ENCODE data around the gene C1orf87. TPM values are rescaled to one million over a fixed set of nuclear protein-coding genes. Genes with fewer than 3 reads are reported as not detected.

C1orf87 gene
- total RNA-seq, 1 experiment from 2014 or later, result not detected

- ChIA-PET CTCF (no interaction called here), POLR2A (ENCODE audit: low non-redundant PET) (no interaction called here)
- no peaks in the 10 kb centered on the region for H3K4me1 ChIP-seq (ENCODE audit: insufficient read depth, low read length, poor library complexity, severe bottlenecking)
- BruUV-seq (replicated peaks), result no TSS peak
- intact Hi-C loops (cut with micrococcal nuclease; ENCODE audit: unreplicated experiment), result no loop called here
- H3K9me3 ChIP-seq (ENCODE audit: low read depth, low read length, poor library complexity, severe bottlenecking), result no peaks in the 10 kb centered on the region
- H3K27me3 ChIP-seq (replicated peaks; ENCODE audit: insufficient read depth, low read depth, low read length, poor library complexity), result no peaks in the 10 kb centered on the region
- no peak overlapping the region for H3K27ac ChIP-seq (ENCODE audit: low read depth, low read length, poor library complexity, severe bottlenecking)
- TF ChIP-seq EZH2 (IDR thresholded peaks at IDR 0.05; ENCODE audit: borderline replicate concordance, low read depth, low read length, poor library complexity, severe bottlenecking), result no peak
- TF ChIP-seq, protein P1, sequence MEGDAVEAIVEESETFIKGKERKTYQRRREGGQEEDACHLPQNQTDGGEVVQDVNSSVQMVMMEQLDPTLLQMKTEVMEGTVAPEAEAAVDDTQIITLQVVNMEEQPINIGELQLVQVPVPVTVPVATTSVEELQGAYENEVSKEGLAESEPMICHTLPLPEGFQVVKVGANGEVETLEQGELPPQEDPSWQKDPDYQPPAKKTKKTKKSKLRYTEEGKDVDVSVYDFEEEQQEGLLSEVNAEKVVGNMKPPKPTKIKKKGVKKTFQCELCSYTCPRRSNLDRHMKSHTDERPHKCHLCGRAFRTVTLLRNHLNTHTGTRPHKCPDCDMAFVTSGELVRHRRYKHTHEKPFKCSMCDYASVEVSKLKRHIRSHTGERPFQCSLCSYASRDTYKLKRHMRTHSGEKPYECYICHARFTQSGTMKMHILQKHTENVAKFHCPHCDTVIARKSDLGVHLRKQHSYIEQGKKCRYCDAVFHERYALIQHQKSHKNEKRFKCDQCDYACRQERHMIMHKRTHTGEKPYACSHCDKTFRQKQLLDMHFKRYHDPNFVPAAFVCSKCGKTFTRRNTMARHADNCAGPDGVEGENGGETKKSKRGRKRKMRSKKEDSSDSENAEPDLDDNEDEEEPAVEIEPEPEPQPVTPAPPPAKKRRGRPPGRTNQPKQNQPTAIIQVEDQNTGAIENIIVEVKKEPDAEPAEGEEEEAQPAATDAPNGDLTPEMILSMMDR (conservative IDR thresholded peaks at IDR 0.05; ENCODE audit: low read depth, low read length), result no peak
- no peak for DNase-seq (ENCODE audit: low spot score)
- H3K36me3 ChIP-seq (ENCODE audit: insufficient read depth, low read length, poor library complexity, severe bottlenecking), result no peaks in the 10 kb centered on the region
- H3K4me3 ChIP-seq (ENCODE audit: low read depth, low read length, poor library complexity, severe bottlenecking), result no peak overlapping the region
Measured at GRCh38 chr1:60111118-60111517, 37.5 kb upstream of the C1orf87 start.

DNA sequence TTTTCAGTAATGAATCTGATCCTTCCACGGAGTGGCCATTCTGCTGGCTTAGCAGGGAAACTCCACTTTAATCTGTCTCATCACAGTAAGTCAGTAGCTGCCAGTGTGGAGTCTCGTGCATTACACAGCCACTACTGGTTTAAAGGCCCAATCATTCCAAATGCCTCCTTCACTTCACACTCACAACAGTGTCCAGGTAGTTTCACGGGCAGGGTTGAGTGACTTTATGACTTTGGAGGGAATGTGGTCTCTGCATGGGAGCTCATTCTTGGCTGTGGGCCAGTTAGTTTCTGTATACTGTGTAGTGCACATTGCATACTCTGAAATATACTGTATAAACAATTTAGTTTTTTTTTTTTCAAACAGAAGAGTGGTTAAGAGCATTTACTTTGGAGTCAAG, 34.6 kb upstream of the C1orf87 start:
- intact Hi-C loops (cut with micrococcal nuclease; ENCODE audit: unreplicated experiment), result no loop called here
- no peak for DNase-seq (ENCODE audit: low spot score)
- BruUV-seq (replicated peaks), result no TSS peak

GRCh38 chr1:60103186-60103585, 29.6 kb upstream of the C1orf87 start:
- POLR2A ChIA-PET (ENCODE audit: low non-redundant PET), result no interaction called here
- no peak overlapping the region for H3K27ac ChIP-seq (ENCODE audit: low read depth, low read length, poor library complexity, severe bottlenecking)
- no peaks in the 10 kb centered on the region for H3K9me3 ChIP-seq (ENCODE audit: low read depth, low read length, poor library complexity, severe bottlenecking)
- H3K4me1 ChIP-seq (ENCODE audit: insufficient read depth, low read length, poor library complexity, severe bottlenecking), result no peaks in the 10 kb centered on the region
- no peaks in the 10 kb centered on the region for H3K36me3 ChIP-seq (ENCODE audit: insufficient read depth, low read length, poor library complexity, severe bottlenecking)
- H3K4me3 ChIP-seq (ENCODE audit: low read depth, low read length, poor library complexity, severe bottlenecking), result no peak overlapping the region
- DNase-seq (ENCODE audit: low spot score), result no peak
- intact Hi-C loops (cut with micrococcal nuclease; ENCODE audit: unreplicated experiment), result no loop called here
- H3K27me3 ChIP-seq (replicated peaks; ENCODE audit: insufficient read depth, low read depth, low read length, poor library complexity), result peaks cover 22% of the 10 kb centered on the region
- BruUV-seq (replicated peaks), result no TSS peak
- CTCF ChIA-PET, result no interaction called here
- TF ChIP-seq EZH2 (IDR thresholded peaks at IDR 0.05; ENCODE audit: borderline replicate concordance, low read depth, low read length, poor library complexity, severe bottlenecking), result no peak
- TF ChIP-seq, protein P1 (conservative IDR thresholded peaks at IDR 0.05; ENCODE audit: low read depth, low read length), result no peak

More for the DNA sequence above, 34.6 kb upstream of the C1orf87 start:
- CTCF ChIA-PET, result no interaction called here
- no peaks in the 10 kb centered on the region for H3K36me3 ChIP-seq (ENCODE audit: insufficient read depth, low read length, poor library complexity, severe bottlenecking)
- no peaks in the 10 kb centered on the region for H3K9me3 ChIP-seq (ENCODE audit: low read depth, low read length, poor library complexity, severe bottlenecking)
- POLR2A ChIA-PET (ENCODE audit: low non-redundant PET), result no interaction called here
- no peak overlapping the region for H3K4me3 ChIP-seq (ENCODE audit: low read depth, low read length, poor library complexity, severe bottlenecking)
- TF ChIP-seq, protein P1 (conservative IDR thresholded peaks at IDR 0.05; ENCODE audit: low read depth, low read length), result no peak
- TF ChIP-seq EZH2 (IDR thresholded peaks at IDR 0.05; ENCODE audit: borderline replicate concordance, low read depth, low read length, poor library complexity, severe bottlenecking), result no peak
- no peaks in the 10 kb centered on the region for H3K4me1 ChIP-seq (ENCODE audit: insufficient read depth, low read length, poor library complexity, severe bottlenecking)
- no peak overlapping the region for H3K27ac ChIP-seq (ENCODE audit: low read depth, low read length, poor library complexity, severe bottlenecking)
- H3K27me3 ChIP-seq (replicated peaks; ENCODE audit: insufficient read depth, low read depth, low read length, poor library complexity), result no peaks in the 10 kb centered on the region
